H9 (cell line): Measurements from ENCODE around the gene GPC6. TPM values are rescaled to one million over a fixed set of nuclear protein-coding genes. Genes with fewer than 3 reads are reported as not detected.

Source experiments
- DNase-seq: peaks from one replicate; pipeline ENCODE4 v3.0.0-alpha.2; 2017
- H2AFZ ChIP-seq: one replicate; pipeline ENCODE4 v1.6.1; 2013; ENCODE audit warnings: mild to moderate bottlenecking, low read length, control low read depth, moderate library complexity
- H2AK5ac ChIP-seq: 2 replicates; pipeline ENCODE4 v1.6.1; 2013; ENCODE audit warnings: low read length, control low read depth, mixed read lengths; ENCODE audit not compliant: insufficient read length
- H2BK120ac ChIP-seq: one replicate; pipeline ENCODE4 v1.6.1; 2013; ENCODE audit warnings: low read depth, mild to moderate bottlenecking, low read length, control low read depth, inconsistent platforms; ENCODE audit not compliant: poor library complexity, severe bottlenecking
- H2BK12ac ChIP-seq: 2 replicates; pipeline ENCODE4 v1.6.1; 2013; ENCODE audit warnings: low read length, control low read depth, mixed read lengths, low read depth; ENCODE audit not compliant: insufficient read length
- H2BK15ac ChIP-seq: 2 replicates; pipeline ENCODE4 v1.6.1; 2013; ENCODE audit warnings: low read depth, low read length, control low read depth
- H2BK20ac ChIP-seq: one replicate; pipeline ENCODE4 v1.6.1; 2013; ENCODE audit warnings: low read depth, mild to moderate bottlenecking, low read length, control low read depth, inconsistent platforms; ENCODE audit not compliant: poor library complexity, severe bottlenecking
- H2BK5ac ChIP-seq: 2 replicates; pipeline ENCODE4 v1.6.1; 2013; ENCODE audit warnings: low read length, control low read depth, mixed read lengths; ENCODE audit not compliant: insufficient read length
- H3K14ac ChIP-seq: 2 replicates; pipeline ENCODE4 v1.6.1; 2013; ENCODE audit warnings: low read length, control low read depth; ENCODE audit not compliant: insufficient read depth
- H3K18ac ChIP-seq: 2 replicates; pipeline ENCODE4 v1.6.1; 2013; ENCODE audit warnings: low read depth, mild to moderate bottlenecking, mixed read lengths, low read length, control low read depth; ENCODE audit not compliant: insufficient read length
- H3K23ac ChIP-seq: 2 replicates; pipeline ENCODE4 v1.6.1; 2013; ENCODE audit warnings: low read length, control low read depth, mixed read lengths, low read depth; ENCODE audit not compliant: insufficient read length
- H3K23me2 ChIP-seq: 2 replicates; pipeline ENCODE4 v1.6.1; 2013; ENCODE audit warnings: low read depth, mild to moderate bottlenecking, mixed read lengths, low read length, control low read depth; ENCODE audit not compliant: insufficient read length, poor library complexity, severe bottlenecking
- H3K27ac ChIP-seq: 2 replicates; pipeline ENCODE4 v1.5.1; 2013; ENCODE audit warnings: low read length, control low read depth, mixed read lengths, low read depth; ENCODE audit not compliant: insufficient read length
- H3K27me3 ChIP-seq: 2 replicates; pipeline ENCODE4 v1.6.1; 2013; ENCODE audit warnings: low read length, control low read depth, inconsistent platforms; ENCODE audit not compliant: insufficient read depth
- H3K4ac ChIP-seq: 2 replicates; pipeline ENCODE4 v1.6.1; 2013; ENCODE audit warnings: low read depth, mild to moderate bottlenecking, control low read depth, inconsistent platforms, low read length, moderate library complexity
- H3K4me1 ChIP-seq: 2 replicates; pipeline ENCODE4 v1.6.1; 2013; ENCODE audit warnings: low read length, control low read depth, inconsistent platforms; ENCODE audit not compliant: insufficient read depth
- H3K4me2 ChIP-seq: 2 replicates; pipeline ENCODE4 v1.6.1; 2013; ENCODE audit warnings: low read length, control low read depth, mixed read lengths; ENCODE audit not compliant: insufficient read length, insufficient read depth
- H3K56ac ChIP-seq: 2 replicates; pipeline ENCODE4 v1.6.1; 2013; ENCODE audit warnings: low read depth, mild to moderate bottlenecking, mixed read lengths, low read length, control low read depth; ENCODE audit not compliant: insufficient read length
- H3K79me1 ChIP-seq: 2 replicates; pipeline ENCODE4 v1.6.1; 2013; ENCODE audit warnings: low read depth, mild to moderate bottlenecking, moderate library complexity, low read length, control low read depth, inconsistent platforms; ENCODE audit not compliant: insufficient read depth, poor library complexity, severe bottlenecking
- H3K79me2 ChIP-seq: 2 replicates; pipeline ENCODE4 v1.6.1; 2013; ENCODE audit warnings: low read length, control low read depth, inconsistent platforms; ENCODE audit not compliant: insufficient read depth
- H3K9ac ChIP-seq: 2 replicates; pipeline ENCODE4 v1.6.1; 2013; ENCODE audit warnings: low read length, control low read depth, mixed read lengths; ENCODE audit not compliant: insufficient read length; ENCODE audit errors: extremely low read depth
- H3K9me3 ChIP-seq: one replicate; pipeline ENCODE4 v1.6.1; 2013; ENCODE audit warnings: low read depth, low read length, inconsistent platforms; ENCODE audit not compliant: control insufficient read depth
- H3T11ph ChIP-seq: one replicate; pipeline ENCODE4 v1.6.1; 2013; ENCODE audit warnings: mild to moderate bottlenecking, low read length, control low read depth, inconsistent platforms
- H4K20me1 ChIP-seq: one replicate; pipeline ENCODE4 v1.6.1; 2013; ENCODE audit not compliant: control insufficient read depth, insufficient read length, insufficient read depth
- H4K5ac ChIP-seq: 2 replicates; pipeline ENCODE4 v1.6.1; 2013; ENCODE audit warnings: low read depth, mild to moderate bottlenecking, mixed read lengths, low read length, control low read depth; ENCODE audit not compliant: insufficient read length
- H4K8ac ChIP-seq: replicated peaks from 2 replicates; pipeline ENCODE4 v1.6.1; 2013; ENCODE audit warnings: low read length, control low read depth, mixed read lengths, low read depth; ENCODE audit not compliant: insufficient read length
- H4K91ac ChIP-seq: 2 replicates; pipeline ENCODE4 v1.6.1; 2013; ENCODE audit warnings: low read depth, mild to moderate bottlenecking, moderate library complexity, mixed read lengths, low read length, control low read depth; ENCODE audit not compliant: insufficient read length
- H3K27ac Mint-ChIP-seq, 3 experiments: 2 replicates in 2 of 3; 3 replicates in 1 of 3; pipeline ENCODE4 v1.8.0; 2020 to 2021; ENCODE audit warnings: mixed read lengths in 3 of 3, mild to moderate bottlenecking in 1 of 3, moderate library complexity in 1 of 3
- H3K27me3 Mint-ChIP-seq: 2 replicates; pipeline ENCODE4 v1.8.0; 2021; ENCODE audit warnings: low read depth, mild to moderate bottlenecking, moderate library complexity, mixed read lengths
- H3K36me3 Mint-ChIP-seq, 3 experiments: 2 replicates in 2 of 3; 3 replicates in 1 of 3; pipeline ENCODE4 v1.8.0; 2020 to 2021; ENCODE audit warnings: low read depth in 3 of 3, mixed read lengths in 3 of 3; ENCODE audit not compliant: insufficient read depth in 1 of 3
- H3K4me1 Mint-ChIP-seq, 2 experiments: 2 replicates each; pipeline ENCODE4 v1.8.0; 2020; ENCODE audit warnings: mixed read lengths in 2 of 2
- H3K4me3 Mint-ChIP-seq, 2 experiments: 2 replicates in 1 of 2; 3 replicates in 1 of 2; pipeline ENCODE4 v1.8.0; 2020 to 2021; ENCODE audit warnings: mild to moderate bottlenecking in 2 of 2, mixed read lengths in 2 of 2, moderate library complexity in 1 of 2
- H3K9me3 Mint-ChIP-seq, 2 experiments: 2 replicates in 1 of 2; 3 replicates in 1 of 2; pipeline ENCODE4 v1.8.0; 2020; ENCODE audit warnings: mild to moderate bottlenecking in 2 of 2, mixed read lengths in 2 of 2, moderate library complexity in 1 of 2
- WGBS: extraction: QIAGEN DNeasy Blood & Tissue Kit; methylation state at CpG from one replicate; pipeline ENCODE4 v1.1.7; 2013; ENCODE audit warnings: missing lambda C conversion rate, low lambda C conversion rate, mixed read lengths; ENCODE audit not compliant: insufficient read length; ENCODE audit errors: extremely low coverage; 5-methylcytosine and 5-hydroxymethylcytosine counted together
- total RNA-seq: library from RNA; stranded (reverse); gene quantifications from 2 replicates; pipeline ENCODE4 v1.2.1, GENCODE V29; 2021
- TF ChIP-seq, protein P1 (sequence below): fragments of 200-600 bp; sonication (generic); conservative IDR thresholded peaks from 3 replicates; pipeline ENCODE4 v1.8.0; 2021; ENCODE audit warnings: antibody characterized with exemption, mild to moderate bottlenecking

GPC6 gene
- total RNA-seq, 1 experiment from 2014 or later = 15.6 TPM

DNA sequence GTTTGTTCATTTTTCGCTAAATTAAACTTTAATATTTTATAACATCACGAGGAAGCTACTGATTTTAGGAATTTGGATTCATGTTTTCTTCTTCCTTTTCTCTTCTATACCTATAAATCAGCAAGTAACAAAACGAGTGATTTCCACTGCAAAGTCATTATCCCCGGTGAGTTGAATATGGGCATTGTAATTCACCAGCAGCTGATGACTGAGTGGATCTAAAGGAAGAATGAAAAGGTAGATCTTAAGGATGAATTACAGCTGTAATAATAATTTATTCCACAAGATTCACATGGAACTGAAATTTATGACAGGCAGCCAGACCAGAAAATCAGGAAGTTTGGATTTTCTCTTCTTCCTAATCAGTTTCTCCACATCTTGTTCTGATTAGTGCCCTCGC is 111.4 kb downstream of the GPC6 start:
- H3K4me2 ChIP-seq = no peak overlapping the region
- H3K27me3 ChIP-seq = no peaks in the 10 kb centered on the region
- no peak overlapping the region for H4K5ac ChIP-seq
- H3K23me2 ChIP-seq = no peaks in the 10 kb centered on the region
- no peak overlapping the region for H3K14ac ChIP-seq
- no peaks in the 10 kb centered on the region for H3K9me3 ChIP-seq
- H3K4me1 Mint-ChIP-seq = peaks cover 13 to 20% of the 10 kb centered on the region in 2 experiments
- H2BK15ac ChIP-seq = no peak overlapping the region
- H2AK5ac ChIP-seq = no peak overlapping the region
- peaks cover 7 to 9% (median 8%) of the 10 kb centered on the region in 3 experiments; a peak in 5 of 7 replicates for H3K36me3 Mint-ChIP-seq
- H4K20me1 ChIP-seq = no peaks in the 10 kb centered on the region
- no peak overlapping the region for H2AFZ ChIP-seq
- H3K27ac ChIP-seq = no peak overlapping the region
- H2BK120ac ChIP-seq = no peak overlapping the region
- H3K9me3 Mint-ChIP-seq = peaks cover 0 to 11% of the 10 kb centered on the region in 2 experiments; a peak in 3 of 5 replicates
- no peak overlapping the region for H2BK12ac ChIP-seq
- H3K9ac ChIP-seq = no peak overlapping the region
- no peak overlapping the region for H4K91ac ChIP-seq
- no peak overlapping the region for H3K18ac ChIP-seq
- H3K27me3 Mint-ChIP-seq = no peaks in the 10 kb centered on the region
- no peak overlapping the region for H4K8ac ChIP-seq
- no peaks in the 10 kb centered on the region; the same call in 1 of the 2 replicates for H3K4me1 ChIP-seq
- H3T11ph ChIP-seq = no peak overlapping the region
- H3K56ac ChIP-seq = no peak overlapping the region
- no peak for DNase-seq
- no peak overlapping the region for H3K4ac ChIP-seq
- no peak overlapping the region for H2BK20ac ChIP-seq
- WGBS = no CpG with 5 or more reads among the region's 5 CpGs
- H3K79me2 ChIP-seq = peaks cover 6% of the 10 kb centered on the region; the same call in 1 of the 2 replicates
- H3K27ac Mint-ChIP-seq = peak overlapping the region in 2 of 3 experiments; percentile 5 to 67; a peak in 3 of 7 replicates
- TF ChIP-seq, protein P1, sequence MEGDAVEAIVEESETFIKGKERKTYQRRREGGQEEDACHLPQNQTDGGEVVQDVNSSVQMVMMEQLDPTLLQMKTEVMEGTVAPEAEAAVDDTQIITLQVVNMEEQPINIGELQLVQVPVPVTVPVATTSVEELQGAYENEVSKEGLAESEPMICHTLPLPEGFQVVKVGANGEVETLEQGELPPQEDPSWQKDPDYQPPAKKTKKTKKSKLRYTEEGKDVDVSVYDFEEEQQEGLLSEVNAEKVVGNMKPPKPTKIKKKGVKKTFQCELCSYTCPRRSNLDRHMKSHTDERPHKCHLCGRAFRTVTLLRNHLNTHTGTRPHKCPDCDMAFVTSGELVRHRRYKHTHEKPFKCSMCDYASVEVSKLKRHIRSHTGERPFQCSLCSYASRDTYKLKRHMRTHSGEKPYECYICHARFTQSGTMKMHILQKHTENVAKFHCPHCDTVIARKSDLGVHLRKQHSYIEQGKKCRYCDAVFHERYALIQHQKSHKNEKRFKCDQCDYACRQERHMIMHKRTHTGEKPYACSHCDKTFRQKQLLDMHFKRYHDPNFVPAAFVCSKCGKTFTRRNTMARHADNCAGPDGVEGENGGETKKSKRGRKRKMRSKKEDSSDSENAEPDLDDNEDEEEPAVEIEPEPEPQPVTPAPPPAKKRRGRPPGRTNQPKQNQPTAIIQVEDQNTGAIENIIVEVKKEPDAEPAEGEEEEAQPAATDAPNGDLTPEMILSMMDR = no peak
- no peak overlapping the region for H3K23ac ChIP-seq
- peaks cover 2% of the 10 kb centered on the region for H3K79me1 ChIP-seq
- no peak overlapping the region for H2BK5ac ChIP-seq
- no peak overlapping the region for H3K4me3 Mint-ChIP-seq
